K562 (cell line): ENCODE data around the gene SLC30A1. TPM values are rescaled to one million over a fixed set of nuclear protein-coding genes. Genes with fewer than 3 reads are reported as not detected.

Source experiments
- DPF2 ChIP-seq: fragments of 450-650 bp; IDR thresholded peaks from 2 replicates; pipeline ENCODE4 v1.6.1; 2016
- ETV1 ChIP-seq: fragments of 450-650 bp; conservative IDR thresholded peaks from 2 replicates; pipeline ENCODE4 v1.6.1; 2016; ENCODE audit warnings: missing genetic modification characterization, control low read depth, low read depth, missing compliant biosample characterization
- ETV6 ChIP-seq, 3 experiments: fragments of 150-350 bp in 1 of 3; sonication (generic) in 1 of 3; formaldehyde crosslinking in 1 of 3; IDR thresholded peaks; 2 replicates each; pipeline versions ENCODE4 v1.6.1 to v1.8.0; 2014 to 2022; ENCODE audit warnings: borderline replicate concordance in 2 of 3, low read depth in 2 of 3, antibody characterized with exemption in 1 of 3, low read length in 1 of 3, mild to moderate bottlenecking in 1 of 3, missing genetic modification reagents in 1 of 3
- FIP1L1 ChIP-seq: fragments of 200-400 bp; formaldehyde crosslinking; IDR thresholded peaks from 2 replicates; pipeline ENCODE4 v1.6.1; 2018; ENCODE audit warnings: mild to moderate bottlenecking, low read depth, low read length; ENCODE audit not compliant: poor library complexity, severe bottlenecking
- FOXJ2 ChIP-seq: fragments of 200-800 bp; sonication (Bioruptor generic); IDR thresholded peaks from 2 replicates; pipeline ENCODE4 v1.6.1; 2016; ENCODE audit warnings: missing genetic modification characterization, missing compliant biosample characterization
- HIVEP1 ChIP-seq: fragments of 250-450 bp; sonication (Bioruptor Pico); IDR thresholded peaks from 2 replicates; pipeline ENCODE4 v1.4.0; 2020; ENCODE audit warnings: mild to moderate bottlenecking
- JUN ChIP-seq, 2 experiments: sonication (generic) in 1 of 2; formaldehyde crosslinking in 1 of 2; IDR thresholded peaks; 2 replicates each; pipeline versions ENCODE4 v1.6.1 to v1.8.0; 2012 to 2022; ENCODE audit warnings: borderline replicate concordance in 2 of 2, mild to moderate bottlenecking in 2 of 2, improper control_type of control experiment in 1 of 2, low read depth in 1 of 2, low read length in 1 of 2, missing genetic modification reagents in 1 of 2
- MCM7 ChIP-seq, 2 experiments: fragments of 450-650 bp; IDR thresholded peaks; 2 replicates each; pipeline ENCODE4 v1.6.1; 2016 to 2018
- MXI1 ChIP-seq: IDR thresholded peaks from 2 replicates; pipeline ENCODE4 v1.6.1; 2011; ENCODE audit warnings: low read depth, mild to moderate bottlenecking, improper control_type of control experiment, low read length
- NR2C1 ChIP-seq, 2 experiments: fragments of 450-650 bp; IDR thresholded peaks; 2 replicates each; pipeline ENCODE4 v1.6.1; 2017; ENCODE audit warnings: mild to moderate bottlenecking in 2 of 2, antibody characterized with exemption in 1 of 2, inconsistent platforms in 1 of 2, missing compliant biosample characterization in 1 of 2, missing genetic modification characterization in 1 of 2
- NRF1 ChIP-seq, 2 experiments: fragments of 450-650 bp; IDR thresholded peaks in 1 of 2; conservative IDR thresholded peaks in 1 of 2; 2 replicates each; pipeline ENCODE4 v1.6.1; 2014; ENCODE audit warnings: mild to moderate bottlenecking in 2 of 2
- PKNOX1 ChIP-seq: fragments of 450-650 bp; IDR thresholded peaks from 2 replicates; pipeline ENCODE4 v1.6.1; 2016
- SRSF9 ChIP-seq: fragments of 200-400 bp; formaldehyde crosslinking; IDR thresholded peaks from 2 replicates; pipeline ENCODE4 v1.6.1; 2017; ENCODE audit warnings: low read depth, low read length, borderline replicate concordance
- STAT6 ChIP-seq: sonication (generic); formaldehyde crosslinking; IDR thresholded peaks from 2 replicates; pipeline ENCODE4 v1.8.1; 2023; ENCODE audit warnings: mild to moderate bottlenecking, missing genetic modification reagents
- YBX1 ChIP-seq: fragments of 450-650 bp; IDR thresholded peaks from 2 replicates; pipeline ENCODE4 v1.7.1; 2016; ENCODE audit warnings: mild to moderate bottlenecking
- ZC3H11A ChIP-seq: IDR thresholded peaks from 2 replicates; pipeline ENCODE4 v1.6.1; 2012; ENCODE audit warnings: low read depth, low read length, improper control_type of control experiment
- ZFPM2 ChIP-seq: fragments of 250-450 bp; sonication (Bioruptor Pico); IDR thresholded peaks from 2 replicates; pipeline ENCODE4 v1.5.1; 2022; ENCODE audit warnings: mild to moderate bottlenecking
- ZNF175 ChIP-seq: fragments of 200-800 bp; sonication (Bioruptor generic); IDR thresholded peaks from 2 replicates; pipeline ENCODE4 v1.6.1; 2016; ENCODE audit warnings: low read depth, mild to moderate bottlenecking, missing genetic modification characterization, missing compliant biosample characterization
- ZNF23 ChIP-seq: fragments of 250-450 bp; sonication (Bioruptor Pico); IDR thresholded peaks from 2 replicates; pipeline ENCODE4 v1.4.0; 2020; ENCODE audit warnings: mild to moderate bottlenecking
- ZNF586 ChIP-seq: fragments of 450-650 bp; formaldehyde crosslinking; conservative IDR thresholded peaks from 2 replicates; pipeline ENCODE4 v1.4.0; 2020; ENCODE audit warnings: mild to moderate bottlenecking, moderate library complexity
- polyA plus RNA-seq, 8 experiments: library from polyadenylated mRNA; depleted of rRNA in 4 of 8; stranded (reverse) in 5 of 8; unstranded in 3 of 8; fragments of >200 nt; fragmentation: Nextera tagmentation in 2 of 8; fragmentation: Illumina TruSeq in 1 of 8; extraction: Ambion mirVana in 2 of 8; extraction: Trizol in 1 of 8; gene quantifications; 2 replicates each; pipeline versions ENCODE4 v1.2.1 to v1.2.3, GENCODE V29; 2011 to 2014; ENCODE audit warnings: inconsistent platforms in 1 of 8, missing spikeins in 1 of 8
- total RNA-seq, 7 experiments: library from RNA; depleted of rRNA in 6 of 7; stranded (reverse); fragments of >200 nt in 6 of 7; fragmentation: Illumina TruSeq in 2 of 7; extraction: Trizol in 2 of 7; gene quantifications; 2 replicates each; pipeline versions ENCODE4 v1.2.1 to v1.2.3, GENCODE V29; 2011 to 2021; ENCODE audit warnings: low replicate concordance in 1 of 7

The SLC30A1 gene
- total and polyA plus RNA-seq, 9 of the 15 experiments (the other 6 are each of a cell fraction or from before 2014, with no cell fraction given) = 4.1 to 14.4 (median 6.6) TPM

GRCh38 chr1:211548321-211549091 lies 30.5 kb downstream of the SLC30A1 start (continued):
- TF ChIP-seq STAT6 (CRISPR knock-in tag) (no peak; the same call in 1 of the 2 replicates), DPF2 (peak; percentile 93), YBX1 (no peak), PKNOX1 (peak; percentile 94), JUN (IDR thresholded peaks at IDR 0.05; ENCODE audit: borderline replicate concordance, low read depth, low read length) (peak; percentile 75), JUN (CRISPR knock-in tag; IDR thresholded peaks at IDR 0.05; ENCODE audit: borderline replicate concordance) (no peak), MXI1 (0 out of 2 replicates have a peak, but pooled peaks have one; percentile 15), NR2C1 (IDR thresholded peaks at IDR 0.05) (peak; percentile 10; the same call in 1 of the 2 replicates), NR2C1 (tag; IDR thresholded peaks at IDR 0.05) (0 out of 2 replicates have a peak, but pooled peaks have one; percentile 9), MCM7 (IDR thresholded peaks at IDR 0.05) (no peak), ZC3H11A (0 out of 2 replicates have a peak, but pooled peaks have one; percentile 23), ETV6 (IDR thresholded peaks at IDR 0.05; ENCODE audit: borderline replicate concordance in 1 of 2, low read depth in 2 of 2, low read length in 1 of 2) (no peak), ETV6 (CRISPR knock-in tag; IDR thresholded peaks at IDR 0.05; ENCODE audit: borderline replicate concordance) (no peak), ZFPM2 (CRISPR knock-in tag) (no peak), ETV1 (peak; percentile 82), FOXJ2 (tag) (peak; percentile 30; the same call in 1 of the 2 replicates), FIP1L1 (no peak), NRF1 (conservative IDR thresholded peaks at IDR 0.05 in 1 of 2, IDR thresholded peaks at IDR 0.05 in 1 of 2) (peak; percentile 50 to 51; a peak in 3 of 4 replicates), ZNF23 (CRISPR knock-in tag) (no peak), HIVEP1 (no peak), SRSF9 (no peak), ZNF175 (CRISPR knock-in tag) (peak; percentile 66; the same call in 1 of the 2 replicates), ZNF586 (CRISPR knock-in tag) (no peak)
